HG03354 (cell line): ENCODE data around the gene SNCG.
"Not testable (repeated sequence)": the region's sequence is repeated elsewhere in the genome, so short reads cannot be mapped to it uniquely, and the experiment has no call there.

ENCODE experiments used
- ATAC-seq: cut with Tn5 transposase; IDR thresholded peaks from one replicate; pipeline ENCODE4 v1.9.1; 2021; ENCODE audit warnings: mild to moderate bottlenecking; ENCODE audit not compliant: unreplicated experiment, poor library complexity, severe bottlenecking

Gene SNCG

GRCh38 chr10:86944471-86944870, 13.9 kb upstream of the SNCG start:
- ATAC-seq = no peak

- ATAC-seq = no peak
Observed at GRCh38 chr10:86944907-86945306, 13.5 kb upstream of the SNCG start.

GRCh38 chr10:86945361-86946212, 12.8 kb upstream of the SNCG start:
- ATAC-seq = no peak

- ATAC-seq = no peak
Observed at GRCh38 chr10:86946213-86947155, 11.9 kb upstream of the SNCG start.

GRCh38 chr10:86947806-86948205, 10.6 kb upstream of the SNCG start:
- not testable (repeated sequence) for ATAC-seq

GRCh38 chr10:86950349-86950748, 8.1 kb upstream of the SNCG start:
- no peak for ATAC-seq

- no peak for ATAC-seq
Observed at GRCh38 chr10:86951184-86951761, 7.1 kb upstream of the SNCG start.

GRCh38 chr10:86952106-86952505, 6.3 kb upstream of the SNCG start:
- ATAC-seq = no peak

- ATAC-seq = not testable (repeated sequence)
Observed at GRCh38 chr10:86952697-86953096, 5.7 kb upstream of the SNCG start.

- no peak for ATAC-seq
Observed at GRCh38 chr10:86953747-86954680, 4.4 kb upstream of the SNCG start.

GRCh38 chr10:86954681-86955500, 3.5 kb upstream of the SNCG start:
- no peak for ATAC-seq

- ATAC-seq = no peak
Observed at GRCh38 chr10:86955501-86956194, 2.8 kb upstream of the SNCG start.

- ATAC-seq = no peak
Observed at GRCh38 chr10:86956195-86956847, 2.1 kb upstream of the SNCG start.

GRCh38 chr10:86956848-86957448, 1.5 kb upstream of the SNCG start:
- no peak for ATAC-seq

- no peak for ATAC-seq
Observed at GRCh38 chr10:86957471-86958115, 806 bp upstream of the SNCG start, which contains the start of gene MMRN2. Gene MMRN2 (minus strand): TSS chr10:86957615. CDS start chr10:86957541, 74 bp downstream.

GRCh38 chr10:86958901-86959736, 720 bp downstream of the SNCG start:
- no peak for ATAC-seq
